Measurements from ENCODE around the gene FUT7. TPM values are rescaled to one million over a fixed set of nuclear protein-coding genes. Genes with fewer than 3 reads are reported as not detected.

Gene FUT7
- total and polyA plus RNA-seq, 2 of the 13 experiments (the other 11 are each of a cell fraction or from before 2014, with no cell fraction given) = 0.05 TPM; not detected in 1

DNA sequence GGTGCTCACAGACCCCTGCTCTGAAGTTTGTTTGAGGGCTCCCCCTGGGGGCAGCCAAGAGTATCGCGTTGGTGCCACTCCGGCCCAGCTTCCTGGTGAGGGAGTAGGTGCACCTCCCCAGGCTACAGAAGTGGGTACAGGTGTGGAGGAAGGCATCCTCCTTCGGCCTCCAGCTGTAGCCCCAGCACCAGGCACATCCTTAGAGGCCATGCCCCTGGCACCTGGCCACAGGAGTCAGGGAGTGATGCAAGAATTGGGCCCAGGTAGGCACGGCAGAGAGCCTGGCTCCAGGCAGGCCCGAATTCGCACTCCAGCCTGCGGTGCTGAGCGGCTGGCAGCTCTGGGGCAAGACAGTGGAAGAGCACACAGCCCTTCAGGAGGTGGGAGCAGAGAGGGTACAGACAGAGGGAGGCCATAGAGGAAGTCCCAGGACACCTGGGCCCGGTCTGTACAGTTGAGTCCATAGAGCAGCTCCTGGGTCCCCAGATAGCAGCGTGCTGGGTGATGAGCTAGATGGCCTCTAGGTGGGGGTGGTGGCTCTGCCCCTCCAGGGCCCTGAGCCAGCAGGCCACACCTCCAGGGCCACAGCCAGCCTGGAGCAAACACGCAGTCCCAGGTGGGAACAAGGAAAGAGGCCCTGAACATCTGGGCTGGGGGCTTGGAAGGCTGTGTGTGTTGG lies 36.1 kb upstream of the FUT7 start (continued):
- TF ChIP-seq HOXA3 (CRISPR knock-in tag; IDR thresholded peaks at IDR 0.05) (peak; percentile 37; the same call in 1 of the 2 replicates), ZNF354B (CRISPR knock-in tag; IDR thresholded peaks at IDR 0.05) (0 out of 2 replicates have a peak, but pooled peaks have one; percentile 75), PHF21A (CRISPR knock-in tag; IDR thresholded peaks at IDR 0.05) (peak; percentile 68; the same call in 1 of the 2 replicates), POGZ (CRISPR knock-in tag; IDR thresholded peaks at IDR 0.05) (0 out of 2 replicates have a peak, but pooled peaks have one; percentile 23), ARNTL (CRISPR knock-in tag; IDR thresholded peaks at IDR 0.05) (no peak), ZKSCAN5 (CRISPR knock-in tag; IDR thresholded peaks at IDR 0.05) (no peak), ARHGAP35 (CRISPR knock-in tag; IDR thresholded peaks at IDR 0.05; ENCODE audit: borderline replicate concordance) (peak; percentile 29; the same call in 1 of the 2 replicates), ZNF329 (CRISPR knock-in tag; IDR thresholded peaks at IDR 0.05; ENCODE audit: low read depth) (no peak), RBAK (CRISPR knock-in tag; IDR thresholded peaks at IDR 0.05) (no peak), ZMYM3 (CRISPR knock-in tag; IDR thresholded peaks at IDR 0.05) (peak; percentile 52), ZNF776 (CRISPR knock-in tag; IDR thresholded peaks at IDR 0.05) (peak; percentile 85), POLR2AphosphoS5 (IDR thresholded peaks at IDR 0.05; ENCODE audit: low read depth, low read length) (no peak), ZNF124 (CRISPR knock-in tag; IDR thresholded peaks at IDR 0.05) (no peak)
- TF ChIP-seq, protein P1, sequence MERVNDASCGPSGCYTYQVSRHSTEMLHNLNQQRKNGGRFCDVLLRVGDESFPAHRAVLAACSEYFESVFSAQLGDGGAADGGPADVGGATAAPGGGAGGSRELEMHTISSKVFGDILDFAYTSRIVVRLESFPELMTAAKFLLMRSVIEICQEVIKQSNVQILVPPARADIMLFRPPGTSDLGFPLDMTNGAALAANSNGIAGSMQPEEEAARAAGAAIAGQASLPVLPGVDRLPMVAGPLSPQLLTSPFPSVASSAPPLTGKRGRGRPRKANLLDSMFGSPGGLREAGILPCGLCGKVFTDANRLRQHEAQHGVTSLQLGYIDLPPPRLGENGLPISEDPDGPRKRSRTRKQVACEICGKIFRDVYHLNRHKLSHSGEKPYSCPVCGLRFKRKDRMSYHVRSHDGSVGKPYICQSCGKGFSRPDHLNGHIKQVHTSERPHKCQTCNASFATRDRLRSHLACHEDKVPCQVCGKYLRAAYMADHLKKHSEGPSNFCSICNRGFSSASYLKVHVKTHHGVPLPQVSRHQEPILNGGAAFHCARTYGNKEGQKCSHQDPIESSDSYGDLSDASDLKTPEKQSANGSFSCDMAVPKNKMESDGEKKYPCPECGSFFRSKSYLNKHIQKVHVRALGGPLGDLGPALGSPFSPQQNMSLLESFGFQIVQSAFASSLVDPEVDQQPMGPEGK (CRISPR knock-in tag; IDR thresholded peaks at IDR 0.05) = peak; percentile 83
- TF ChIP-seq, protein P2, sequence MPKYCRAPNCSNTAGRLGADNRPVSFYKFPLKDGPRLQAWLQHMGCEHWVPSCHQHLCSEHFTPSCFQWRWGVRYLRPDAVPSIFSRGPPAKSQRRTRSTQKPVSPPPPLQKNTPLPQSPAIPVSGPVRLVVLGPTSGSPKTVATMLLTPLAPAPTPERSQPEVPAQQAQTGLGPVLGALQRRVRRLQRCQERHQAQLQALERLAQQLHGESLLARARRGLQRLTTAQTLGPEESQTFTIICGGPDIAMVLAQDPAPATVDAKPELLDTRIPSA (CRISPR knock-in tag; IDR thresholded peaks at IDR 0.05; ENCODE audit: borderline replicate concordance) = no peak
- TF ChIP-seq, protein P3, sequence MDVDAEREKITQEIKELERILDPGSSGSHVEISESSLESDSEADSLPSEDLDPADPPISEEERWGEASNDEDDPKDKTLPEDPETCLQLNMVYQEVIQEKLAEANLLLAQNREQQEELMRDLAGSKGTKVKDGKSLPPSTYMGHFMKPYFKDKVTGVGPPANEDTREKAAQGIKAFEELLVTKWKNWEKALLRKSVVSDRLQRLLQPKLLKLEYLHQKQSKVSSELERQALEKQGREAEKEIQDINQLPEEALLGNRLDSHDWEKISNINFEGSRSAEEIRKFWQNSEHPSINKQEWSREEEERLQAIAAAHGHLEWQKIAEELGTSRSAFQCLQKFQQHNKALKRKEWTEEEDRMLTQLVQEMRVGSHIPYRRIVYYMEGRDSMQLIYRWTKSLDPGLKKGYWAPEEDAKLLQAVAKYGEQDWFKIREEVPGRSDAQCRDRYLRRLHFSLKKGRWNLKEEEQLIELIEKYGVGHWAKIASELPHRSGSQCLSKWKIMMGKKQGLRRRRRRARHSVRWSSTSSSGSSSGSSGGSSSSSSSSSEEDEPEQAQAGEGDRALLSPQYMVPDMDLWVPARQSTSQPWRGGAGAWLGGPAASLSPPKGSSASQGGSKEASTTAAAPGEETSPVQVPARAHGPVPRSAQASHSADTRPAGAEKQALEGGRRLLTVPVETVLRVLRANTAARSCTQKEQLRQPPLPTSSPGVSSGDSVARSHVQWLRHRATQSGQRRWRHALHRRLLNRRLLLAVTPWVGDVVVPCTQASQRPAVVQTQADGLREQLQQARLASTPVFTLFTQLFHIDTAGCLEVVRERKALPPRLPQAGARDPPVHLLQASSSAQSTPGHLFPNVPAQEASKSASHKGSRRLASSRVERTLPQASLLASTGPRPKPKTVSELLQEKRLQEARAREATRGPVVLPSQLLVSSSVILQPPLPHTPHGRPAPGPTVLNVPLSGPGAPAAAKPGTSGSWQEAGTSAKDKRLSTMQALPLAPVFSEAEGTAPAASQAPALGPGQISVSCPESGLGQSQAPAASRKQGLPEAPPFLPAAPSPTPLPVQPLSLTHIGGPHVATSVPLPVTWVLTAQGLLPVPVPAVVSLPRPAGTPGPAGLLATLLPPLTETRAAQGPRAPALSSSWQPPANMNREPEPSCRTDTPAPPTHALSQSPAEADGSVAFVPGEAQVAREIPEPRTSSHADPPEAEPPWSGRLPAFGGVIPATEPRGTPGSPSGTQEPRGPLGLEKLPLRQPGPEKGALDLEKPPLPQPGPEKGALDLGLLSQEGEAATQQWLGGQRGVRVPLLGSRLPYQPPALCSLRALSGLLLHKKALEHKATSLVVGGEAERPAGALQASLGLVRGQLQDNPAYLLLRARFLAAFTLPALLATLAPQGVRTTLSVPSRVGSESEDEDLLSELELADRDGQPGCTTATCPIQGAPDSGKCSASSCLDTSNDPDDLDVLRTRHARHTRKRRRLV (CRISPR knock-in tag; IDR thresholded peaks at IDR 0.05) = peak; percentile 76; the same call in 1 of the 2 replicates
- TF ChIP-seq, protein P4, sequence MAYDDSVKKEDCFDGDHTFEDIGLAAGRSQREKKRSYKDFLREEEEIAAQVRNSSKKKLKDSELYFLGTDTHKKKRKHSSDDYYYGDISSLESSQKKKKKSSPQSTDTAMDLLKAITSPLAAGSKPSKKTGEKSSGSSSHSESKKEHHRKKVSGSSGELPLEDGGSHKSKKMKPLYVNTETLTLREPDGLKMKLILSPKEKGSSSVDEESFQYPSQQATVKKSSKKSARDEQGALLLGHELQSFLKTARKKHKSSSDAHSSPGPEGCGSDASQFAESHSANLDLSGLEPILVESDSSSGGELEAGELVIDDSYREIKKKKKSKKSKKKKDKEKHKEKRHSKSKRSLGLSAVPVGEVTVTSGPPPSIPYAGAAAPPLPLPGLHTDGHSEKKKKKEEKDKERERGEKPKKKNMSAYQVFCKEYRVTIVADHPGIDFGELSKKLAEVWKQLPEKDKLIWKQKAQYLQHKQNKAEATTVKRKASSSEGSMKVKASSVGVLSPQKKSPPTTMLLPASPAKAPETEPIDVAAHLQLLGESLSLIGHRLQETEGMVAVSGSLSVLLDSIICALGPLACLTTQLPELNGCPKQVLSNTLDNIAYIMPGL (CRISPR knock-in tag; IDR thresholded peaks at IDR 0.05; ENCODE audit: borderline replicate concordance in 1 of 2, low read depth in 1 of 2) = peak; percentile 76 to 82; a peak in 3 of 4 replicates
- TF ChIP-seq, protein P5, sequence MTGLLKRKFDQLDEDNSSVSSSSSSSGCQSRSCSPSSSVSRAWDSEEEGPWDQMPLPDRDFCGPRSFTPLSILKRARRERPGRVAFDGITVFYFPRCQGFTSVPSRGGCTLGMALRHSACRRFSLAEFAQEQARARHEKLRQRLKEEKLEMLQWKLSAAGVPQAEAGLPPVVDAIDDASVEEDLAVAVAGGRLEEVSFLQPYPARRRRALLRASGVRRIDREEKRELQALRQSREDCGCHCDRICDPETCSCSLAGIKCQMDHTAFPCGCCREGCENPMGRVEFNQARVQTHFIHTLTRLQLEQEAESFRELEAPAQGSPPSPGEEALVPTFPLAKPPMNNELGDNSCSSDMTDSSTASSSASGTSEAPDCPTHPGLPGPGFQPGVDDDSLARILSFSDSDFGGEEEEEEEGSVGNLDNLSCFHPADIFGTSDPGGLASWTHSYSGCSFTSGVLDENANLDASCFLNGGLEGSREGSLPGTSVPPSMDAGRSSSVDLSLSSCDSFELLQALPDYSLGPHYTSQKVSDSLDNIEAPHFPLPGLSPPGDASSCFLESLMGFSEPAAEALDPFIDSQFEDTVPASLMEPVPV (CRISPR knock-in tag; IDR thresholded peaks at IDR 0.05) = no peak
